A673 (cell line): ENCODE measurements around the gene P2RX3. TPM values are rescaled to one million over a fixed set of nuclear protein-coding genes. Genes with fewer than 3 reads are reported as not detected.

ENCODE experiments used
- BruUV-seq: library from RNA; stranded (reverse); fragments of 400-500 nt; replicated peaks from 2 replicates; lab custom pipeline; 2021; lab: Mats Ljungman, UMichigan
- CTCF ChIA-PET: fragments of 300-600 bp; sonication (Branson Sonifier 250); formaldehyde crosslinking; loops from one replicate; lab custom pipeline; 2022; ENCODE audit warnings: antibody characterized with exemption; lab: Charles Lee
- POLR2A ChIA-PET: fragments of 300-600 bp; sonication (Branson Sonifier 250); formaldehyde crosslinking; loops from one replicate; lab custom pipeline; 2022; ENCODE audit warnings: antibody characterized with exemption; ENCODE audit not compliant: low non-redundant PET; lab: Charles Lee
- DNase-seq: peaks from one replicate; pipeline ENCODE4 v3.0.0-alpha.2; 2015; ENCODE audit warnings: low spot score
- H3K27ac ChIP-seq: fragments of 200-600 bp; sonication (generic); 2 replicates; pipeline ENCODE4 v1.5.1; 2016; ENCODE audit warnings: mixed run types, low read depth, mild to moderate bottlenecking, mixed read lengths, antibody characterized with exemption, low read length; ENCODE audit not compliant: poor library complexity, severe bottlenecking
- H3K27me3 ChIP-seq: fragments of 200-600 bp; sonication (generic); replicated peaks from 2 replicates; pipeline ENCODE4 v1.6.1; 2017; ENCODE audit warnings: mixed run types, low read depth, mild to moderate bottlenecking, mixed read lengths, antibody characterized with exemption, low read length; ENCODE audit not compliant: insufficient read depth, poor library complexity
- H3K36me3 ChIP-seq: fragments of 200-600 bp; sonication (generic); 2 replicates; pipeline ENCODE4 v1.6.1; 2016; ENCODE audit warnings: mixed run types, mild to moderate bottlenecking, mixed read lengths, antibody characterized with exemption, low read length; ENCODE audit not compliant: insufficient read depth, poor library complexity, severe bottlenecking
- H3K4me1 ChIP-seq: fragments of 200-600 bp; sonication (generic); 2 replicates; pipeline ENCODE4 v1.6.1; 2017; ENCODE audit warnings: mixed run types, mild to moderate bottlenecking, mixed read lengths, antibody characterized with exemption, low read length; ENCODE audit not compliant: insufficient read depth, poor library complexity, severe bottlenecking
- H3K4me3 ChIP-seq: fragments of 200-600 bp; sonication (generic); 2 replicates; pipeline ENCODE4 v1.5.1; 2016; ENCODE audit warnings: low read depth, mixed run types, mild to moderate bottlenecking, mixed read lengths, low read length; ENCODE audit not compliant: poor library complexity, severe bottlenecking
- H3K9me3 ChIP-seq: fragments of 200-600 bp; sonication (generic); 2 replicates; pipeline ENCODE4 v1.6.1; 2016; ENCODE audit warnings: mixed run types, low read depth, mild to moderate bottlenecking, mixed read lengths, antibody characterized with exemption, low read length; ENCODE audit not compliant: poor library complexity, severe bottlenecking
- EZH2 ChIP-seq: fragments of 200-600 bp; sonication (generic); IDR thresholded peaks from 2 replicates; pipeline ENCODE4 v1.6.1; 2017; ENCODE audit warnings: borderline replicate concordance, low read depth, mild to moderate bottlenecking, mixed read lengths, antibody characterized with exemption, low read length; ENCODE audit not compliant: poor library complexity, severe bottlenecking
- intact Hi-C: fragments of 100-400 bp; cut with micrococcal nuclease; formaldehyde crosslinking; loops from one replicate; pipeline ENCODE4 v1.10.0; 2022; ENCODE audit not compliant: unreplicated experiment
- total RNA-seq: library from RNA; stranded (reverse); gene quantifications from 2 replicates; pipeline ENCODE4 v1.2.3, GENCODE V29; 2021
- TF ChIP-seq, protein P1 (sequence below): fragments of 300-800, 200-600 bp; sonication (generic); conservative IDR thresholded peaks from 2 replicates; pipeline ENCODE4 v1.5.1; 2017; ENCODE audit warnings: low read depth, mild to moderate bottlenecking, antibody characterized with exemption, low read length, moderate library complexity, mixed read lengths

Gene P2RX3
- total RNA-seq, 1 experiment from 2014 or later, result not detected

DNA sequence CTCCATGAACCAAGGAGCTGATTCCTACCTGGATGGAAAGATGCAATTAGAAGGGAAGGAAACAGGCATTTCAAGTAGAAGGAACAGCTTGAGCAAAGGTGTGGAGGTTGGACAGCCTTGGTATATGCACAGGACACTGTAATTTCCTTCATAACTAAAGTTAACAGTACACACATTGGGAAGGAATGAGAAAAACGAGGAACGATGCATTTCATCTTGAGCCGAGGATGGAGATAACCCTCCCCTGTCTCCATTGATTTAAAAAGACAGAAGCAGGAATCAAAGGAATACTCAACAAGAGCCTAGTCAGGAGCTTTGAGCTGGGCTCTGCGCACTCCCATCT, 54.6 kb downstream of the P2RX3 start:
- CTCF ChIA-PET, result interaction anchor here (0.5 kb wide), 1 partner anchor 65 kb away, joined by 10 read pairs; no protein-coding TSS in a partner anchor
- DNase-seq, result no peak
- Histone ChIP-seq H3K4me3 (no peak overlapping the region), H3K4me1 (no peaks in the 10 kb centered on the region), H3K27me3 (peaks cover 19% of the 10 kb centered on the region), H3K36me3 (no peaks in the 10 kb centered on the region), H3K9me3 (no peaks in the 10 kb centered on the region), H3K27ac (no peak overlapping the region)
- intact Hi-C loops, result no loop called here
- no peak for TF ChIP-seq EZH2
- TF ChIP-seq, protein P1, sequence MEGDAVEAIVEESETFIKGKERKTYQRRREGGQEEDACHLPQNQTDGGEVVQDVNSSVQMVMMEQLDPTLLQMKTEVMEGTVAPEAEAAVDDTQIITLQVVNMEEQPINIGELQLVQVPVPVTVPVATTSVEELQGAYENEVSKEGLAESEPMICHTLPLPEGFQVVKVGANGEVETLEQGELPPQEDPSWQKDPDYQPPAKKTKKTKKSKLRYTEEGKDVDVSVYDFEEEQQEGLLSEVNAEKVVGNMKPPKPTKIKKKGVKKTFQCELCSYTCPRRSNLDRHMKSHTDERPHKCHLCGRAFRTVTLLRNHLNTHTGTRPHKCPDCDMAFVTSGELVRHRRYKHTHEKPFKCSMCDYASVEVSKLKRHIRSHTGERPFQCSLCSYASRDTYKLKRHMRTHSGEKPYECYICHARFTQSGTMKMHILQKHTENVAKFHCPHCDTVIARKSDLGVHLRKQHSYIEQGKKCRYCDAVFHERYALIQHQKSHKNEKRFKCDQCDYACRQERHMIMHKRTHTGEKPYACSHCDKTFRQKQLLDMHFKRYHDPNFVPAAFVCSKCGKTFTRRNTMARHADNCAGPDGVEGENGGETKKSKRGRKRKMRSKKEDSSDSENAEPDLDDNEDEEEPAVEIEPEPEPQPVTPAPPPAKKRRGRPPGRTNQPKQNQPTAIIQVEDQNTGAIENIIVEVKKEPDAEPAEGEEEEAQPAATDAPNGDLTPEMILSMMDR, result no peak
- POLR2A ChIA-PET, result no interaction called here
- BruUV-seq, result no TSS peak

DNA sequence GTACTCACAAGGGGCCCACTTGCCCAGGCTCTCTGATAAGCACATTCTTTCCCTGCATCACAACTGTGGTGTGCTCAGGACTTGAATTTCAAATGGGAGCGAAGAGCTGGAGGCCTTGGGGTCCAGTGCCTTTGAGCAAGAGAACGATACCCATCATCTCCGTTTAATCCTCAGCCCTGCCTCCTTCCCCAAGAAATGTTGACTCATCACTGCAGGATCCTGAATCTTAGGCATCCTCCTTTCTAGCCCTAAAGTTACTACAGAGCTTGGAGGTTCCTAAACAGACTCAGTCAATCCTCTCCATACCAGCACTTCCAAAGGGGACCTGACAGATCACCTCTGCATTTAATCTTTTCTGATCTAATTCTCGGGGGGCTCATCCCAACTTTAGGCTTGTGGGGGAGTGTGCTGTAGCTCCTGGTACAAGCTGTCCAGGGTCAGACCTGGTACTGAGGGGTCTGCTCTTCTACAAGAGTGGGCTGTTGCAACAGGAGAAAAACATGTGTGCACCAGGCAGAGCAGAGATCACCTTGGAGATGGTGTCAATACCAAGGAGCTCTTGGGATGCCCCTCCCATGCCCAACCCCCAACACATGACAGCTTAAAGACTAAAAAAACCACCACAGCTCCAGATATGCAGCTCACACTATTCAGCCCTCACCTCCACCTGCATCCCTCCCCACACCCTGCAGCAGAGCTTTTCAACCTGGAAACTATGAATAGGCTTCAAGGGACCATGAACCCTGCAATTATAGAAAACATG, 56.2 kb downstream of the P2RX3 start:
- CTCF ChIA-PET, result interaction anchor here (0.6 kb wide), 1 partner anchor 247 kb away, joined by 3 read pairs; no protein-coding TSS in a partner anchor

DNA sequence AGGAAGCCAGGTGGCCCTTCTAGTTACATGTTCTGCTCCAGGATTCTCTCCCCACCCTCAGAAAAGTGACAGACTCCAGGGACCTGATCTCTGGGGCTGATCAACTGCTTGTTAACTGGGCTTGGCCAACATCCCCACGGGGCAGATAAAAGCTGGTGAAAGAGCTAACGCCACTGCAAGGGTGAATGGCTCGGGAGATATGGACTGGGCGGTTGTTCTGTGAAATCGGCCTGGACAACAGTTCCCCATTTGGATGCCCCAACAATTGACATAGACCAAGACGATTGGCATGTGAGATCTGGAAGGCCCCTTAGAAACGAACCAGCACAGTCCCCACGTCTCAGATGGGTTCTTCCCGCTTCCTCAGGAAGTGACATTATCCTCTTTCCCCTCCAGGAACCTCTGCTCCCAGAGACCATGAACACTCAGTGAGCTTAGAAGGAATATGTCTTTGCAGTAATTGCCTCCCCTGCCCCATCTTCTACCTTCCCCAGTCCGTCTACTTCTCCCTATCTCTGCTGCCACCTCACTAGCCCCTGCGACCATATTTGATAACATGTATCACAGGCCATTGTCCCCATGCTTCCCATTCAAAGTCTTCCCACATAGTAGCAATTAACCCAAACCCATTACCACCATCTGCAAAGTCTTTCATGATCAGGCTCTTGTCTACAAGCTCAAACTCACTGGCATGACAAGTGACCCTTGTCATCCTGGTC, 57.9 kb downstream of the P2RX3 start:
- POLR2A ChIA-PET, result no interaction called here

More for the DNA sequence above, 56.2 kb downstream of the P2RX3 start:
- no peak for DNase-seq
- H3K4me1 ChIP-seq, result no peaks in the 10 kb centered on the region
- TF ChIP-seq EZH2, result no peak
- TF ChIP-seq, protein P1, result no peak
- no peaks in the 10 kb centered on the region for H3K9me3 ChIP-seq
- peaks cover 16% of the 10 kb centered on the region for H3K27me3 ChIP-seq
- H3K36me3 ChIP-seq, result no peaks in the 10 kb centered on the region
- H3K27ac ChIP-seq, result no peak overlapping the region
- H3K4me3 ChIP-seq, result no peak overlapping the region
- intact Hi-C loops, result no loop called here
- no TSS peak for BruUV-seq
- POLR2A ChIA-PET, result no interaction called here

More for the DNA sequence above, 57.9 kb downstream of the P2RX3 start:
- H3K4me1 ChIP-seq, result no peaks in the 10 kb centered on the region
- no peak for DNase-seq
- TF ChIP-seq EZH2, result no peak
- TF ChIP-seq, protein P1, result no peak
- H3K9me3 ChIP-seq, result no peaks in the 10 kb centered on the region
- H3K27ac ChIP-seq, result no peak overlapping the region
- no peaks in the 10 kb centered on the region for H3K36me3 ChIP-seq
- CTCF ChIA-PET, result no interaction called here
- no peak overlapping the region for H3K4me3 ChIP-seq
- intact Hi-C loops, result no loop called here
- no TSS peak for BruUV-seq
- peaks cover 1% of the 10 kb centered on the region for H3K27me3 ChIP-seq
